ENCODE results near the gene TSPAN4. TPM values are rescaled to one million over a fixed set of nuclear protein-coding genes. Genes with fewer than 3 reads are reported as not detected.

TSPAN4 gene
- total RNA-seq, 2 experiments from 2014 or later = 9.4 to 12.1 TPM

- TF ChIP-seq CTCF (conservative IDR thresholded peaks at IDR 0.05; ENCODE audit: low read length) = no peak
- no peak for TF ChIP-seq EZH2phosphoT487 (IDR thresholded peaks at IDR 0.05; ENCODE audit: borderline replicate concordance, low read depth, low read length)
- DNase-seq (ENCODE audit: low spot score) = no peak
- CTCF ChIA-PET (ENCODE audit: unreplicated experiment) = no interaction called here
- Histone ChIP-seq H3K36me3 (ENCODE audit: insufficient read depth, low read length) (peaks cover 49% of the 10 kb centered on the region), H3K4me1 (ENCODE audit: insufficient read depth, low read length, poor library complexity, severe bottlenecking) (peaks cover 27% of the 10 kb centered on the region), H2AFZ (ENCODE audit: low read length) (no peak overlapping the region), H3K4me3 (ENCODE audit: low read depth, low read length, poor library complexity, severe bottlenecking) (no peak overlapping the region), H3K27ac (ENCODE audit: low read depth, low read length, poor library complexity, severe bottlenecking) (no peak overlapping the region), H3K9me2 (ENCODE audit: insufficient read depth, low read length) (no peaks in the 10 kb centered on the region), H3K79me2 (ENCODE audit: insufficient read depth, low read depth, low read length) (peaks cover 19% of the 10 kb centered on the region), H3K4me2 (ENCODE audit: low read length) (no peak overlapping the region), H4K20me1 (ENCODE audit: insufficient read depth, low read length) (no peaks in the 10 kb centered on the region; the same call in 1 of the 2 replicates), H3K9me3 (ENCODE audit: low read length) (no peaks in the 10 kb centered on the region)
- POLR2A ChIA-PET = no interaction called here
- no TSS peak for BruUV-seq (replicated peaks)
- intact Hi-C loops (cut with micrococcal nuclease; ENCODE audit: unreplicated experiment) = loop anchor here (5.0 kb wide), 1 partner anchor 59 kb away; no protein-coding TSS in a partner anchor
Observed at GRCh38 chr11:905952-906351, 63.3 kb downstream of the TSPAN4 start.

GRCh38 chr11:907668-908067, 65.0 kb downstream of the TSPAN4 start:
- H3K79me2 ChIP-seq (ENCODE audit: insufficient read depth, low read depth, low read length) = peaks cover 19% of the 10 kb centered on the region
- intact Hi-C loops (cut with micrococcal nuclease; ENCODE audit: unreplicated experiment) = loop anchor here (5.0 kb wide), 1 partner anchor 60 kb away; no protein-coding TSS in a partner anchor
- H3K36me3 ChIP-seq (ENCODE audit: insufficient read depth, low read length) = peaks cover 36% of the 10 kb centered on the region
- no peaks in the 10 kb centered on the region for H3K9me2 ChIP-seq (ENCODE audit: insufficient read depth, low read length)
- H3K4me1 ChIP-seq (ENCODE audit: insufficient read depth, low read length, poor library complexity, severe bottlenecking) = peaks cover 35% of the 10 kb centered on the region
- POLR2A ChIA-PET = no interaction called here
- no peak overlapping the region for H2AFZ ChIP-seq (ENCODE audit: low read length)
- BruUV-seq (replicated peaks) = no TSS peak
- peak overlapping the region; percentile 63 for H3K4me2 ChIP-seq (ENCODE audit: low read length)
- H3K9me3 ChIP-seq (ENCODE audit: low read length) = no peaks in the 10 kb centered on the region
- no peaks in the 10 kb centered on the region; the same call in 1 of the 2 replicates for H4K20me1 ChIP-seq (ENCODE audit: insufficient read depth, low read length)
- no peak overlapping the region for H3K4me3 ChIP-seq (ENCODE audit: low read depth, low read length, poor library complexity, severe bottlenecking)
- no peak for TF ChIP-seq EZH2phosphoT487 (IDR thresholded peaks at IDR 0.05; ENCODE audit: borderline replicate concordance, low read depth, low read length)
- TF ChIP-seq CTCF (conservative IDR thresholded peaks at IDR 0.05; ENCODE audit: low read length) = no peak
- CTCF ChIA-PET (ENCODE audit: unreplicated experiment) = no interaction called here
- H3K27ac ChIP-seq (ENCODE audit: low read depth, low read length, poor library complexity, severe bottlenecking) = peak overlapping the region; percentile 30
- peak; percentile 56 for DNase-seq (ENCODE audit: low spot score)

- Histone ChIP-seq H3K4me3 (ENCODE audit: low read depth, low read length, poor library complexity, severe bottlenecking) (no peak overlapping the region), H3K4me1 (ENCODE audit: insufficient read depth, low read length, poor library complexity, severe bottlenecking) (peaks cover 35% of the 10 kb centered on the region), H3K36me3 (ENCODE audit: insufficient read depth, low read length) (peaks cover 31% of the 10 kb centered on the region), H3K4me2 (ENCODE audit: low read length) (peak overlapping the region; percentile 63), H3K79me2 (ENCODE audit: insufficient read depth, low read depth, low read length) (peaks cover 19% of the 10 kb centered on the region), H3K27ac (ENCODE audit: low read depth, low read length, poor library complexity, severe bottlenecking) (peak overlapping the region; percentile 30), H4K20me1 (ENCODE audit: insufficient read depth, low read length) (no peaks in the 10 kb centered on the region; the same call in 1 of the 2 replicates), H3K9me2 (ENCODE audit: insufficient read depth, low read length) (no peaks in the 10 kb centered on the region), H2AFZ (ENCODE audit: low read length) (no peak overlapping the region), H3K9me3 (ENCODE audit: low read length) (no peaks in the 10 kb centered on the region)
- TF ChIP-seq EZH2phosphoT487 (IDR thresholded peaks at IDR 0.05; ENCODE audit: borderline replicate concordance, low read depth, low read length) = no peak
- no peak for TF ChIP-seq CTCF (conservative IDR thresholded peaks at IDR 0.05; ENCODE audit: low read length)
- ChIA-PET CTCF (ENCODE audit: unreplicated experiment) (no interaction called here), POLR2A (no interaction called here)
- no peak for DNase-seq (ENCODE audit: low spot score)
- no TSS peak for BruUV-seq (replicated peaks)
- intact Hi-C loops (cut with micrococcal nuclease; ENCODE audit: unreplicated experiment) = loop anchor here (5.0 kb wide), 1 partner anchor 61 kb away; no protein-coding TSS in a partner anchor
Observed at GRCh38 chr11:908273-908672, 65.6 kb downstream of the TSPAN4 start.

Data from OCI-LY7 (cell line).